Tibial artery (tissue), 4 donors: ENCODE results near the gene DNAH17.

Experiments used
- DNase-seq, 2 donors: peaks; one replicate each; pipeline ENCODE4 v3.0.0-alpha.2; 2019
- H3K27ac ChIP-seq, 2 donors: fragments of 200-600 bp; sonication (generic) in 1 of 2; 1 replicate in 1 of 2; 2 replicates in 1 of 2; pipeline ENCODE4 v1.5.1; 2018 to 2019; ENCODE audit warnings: mild to moderate bottlenecking in 1 of 2
- H3K27me3 ChIP-seq, 2 donors: fragments of 200-600 bp; sonication (generic) in 1 of 2; one replicate each; pipeline versions ENCODE4 v1.5.1 to v1.6.0; 2016 to 2019
- H3K36me3 ChIP-seq, 3 donors: fragments of 200-600 bp; sonication (generic) in 2 of 3; one replicate each; pipeline ENCODE4 v1.5.1; 2016 to 2019; ENCODE audit warnings: mild to moderate bottlenecking in 2 of 3
- H3K4me1 ChIP-seq, 4 donors: fragments of 200-600 bp; sonication (generic) in 2 of 4; 1 replicate in 3 of 4; 2 replicates in 1 of 4; pipeline ENCODE4 v1.5.1; 2016 to 2019
- H3K4me3 ChIP-seq, 2 donors: fragments of 200-600 bp; sonication (generic) in 1 of 2; 1 replicate in 1 of 2; 2 replicates in 1 of 2; pipeline ENCODE4 v1.5.1; 2018 to 2019; ENCODE audit warnings: mild to moderate bottlenecking in 2 of 2
- H3K9me3 ChIP-seq, 3 donors: fragments of 200-600 bp; sonication (generic) in 1 of 3; one replicate each; pipeline ENCODE4 v1.5.1; 2016 to 2019
- CTCF ChIP-seq, 2 experiments: fragments of 200-600 bp in 1 of 2; fragments of 450-650 bp in 1 of 2; IDR thresholded peaks; one replicate each; pipeline ENCODE4 v1.5.1; 2017 to 2019; ENCODE audit warnings: antibody characterized with exemption in 2 of 2, mild to moderate bottlenecking in 1 of 2, moderate library complexity in 1 of 2
- intact Hi-C: fragments of 100-400 bp; cut with DNase I; formaldehyde crosslinking; loops from one replicate; pipeline ENCODE4 v1.15.0; 2023; ENCODE audit warnings: low total_unique reads

The DNAH17 gene

GRCh38 chr17:78524870-78525510 lies 52.2 kb downstream of the DNAH17 start:
- Histone ChIP-seq H3K4me3 (no peak overlapping the region), H3K9me3 (no peaks in the 10 kb centered on the region), H3K36me3 (no peaks in the 10 kb centered on the region), H3K27me3 (no peaks in the 10 kb centered on the region), H3K27ac (no peak overlapping the region), H3K4me1 (no peaks in the 10 kb centered on the region)
- no peak for DNase-seq
- TF ChIP-seq CTCF (IDR thresholded peaks at IDR 0.05), result no peak
- intact Hi-C loops, result no loop called here

GRCh38 chr17:78523934-78524655 lies 53.1 kb downstream of the DNAH17 start:
- Histone ChIP-seq H3K9me3 (no peaks in the 10 kb centered on the region), H3K4me1 (no peaks in the 10 kb centered on the region), H3K27ac (no peak overlapping the region), H3K27me3 (no peaks in the 10 kb centered on the region), H3K36me3 (no peaks in the 10 kb centered on the region), H3K4me3 (no peak overlapping the region)
- intact Hi-C loops, result no loop called here
- no peak for DNase-seq
- TF ChIP-seq CTCF (IDR thresholded peaks at IDR 0.05), result no peak

GRCh38 chr17:78522031-78522809 lies 55.0 kb downstream of the DNAH17 start:
- no peak for TF ChIP-seq CTCF (IDR thresholded peaks at IDR 0.05)
- intact Hi-C loops, result no loop called here
- DNase-seq, result no peak
- H3K9me3 ChIP-seq, result no peaks in the 10 kb centered on the region
- H3K27me3 ChIP-seq, result no peaks in the 10 kb centered on the region
- H3K4me3 ChIP-seq, result no peak overlapping the region
- no peaks in the 10 kb centered on the region for H3K36me3 ChIP-seq
- no peak overlapping the region for H3K27ac ChIP-seq
- H3K4me1 ChIP-seq, result no peaks in the 10 kb centered on the region

GRCh38 chr17:78517421-78517820 lies 59.8 kb downstream of the DNAH17 start:
- intact Hi-C loops, result no loop called here
- Histone ChIP-seq H3K4me3 (no peak overlapping the region), H3K27me3 (no peaks in the 10 kb centered on the region), H3K4me1 (no peaks in the 10 kb centered on the region), H3K27ac (no peak overlapping the region), H3K9me3 (no peaks in the 10 kb centered on the region), H3K36me3 (no peaks in the 10 kb centered on the region)
- no peak for DNase-seq
- TF ChIP-seq CTCF (IDR thresholded peaks at IDR 0.05), result no peak

GRCh38 chr17:78515480-78515879 lies 61.7 kb downstream of the DNAH17 start:
- intact Hi-C loops, result no loop called here
- no peaks in the 10 kb centered on the region for H3K4me1 ChIP-seq

More at GRCh38 chr17:78515480-78515879, 61.7 kb downstream of the DNAH17 start:
- Histone ChIP-seq H3K27me3 (no peaks in the 10 kb centered on the region), H3K9me3 (no peaks in the 10 kb centered on the region), H3K36me3 (no peaks in the 10 kb centered on the region), H3K27ac (no peak overlapping the region), H3K4me3 (no peak overlapping the region)
- DNase-seq, result no peak
- TF ChIP-seq CTCF (IDR thresholded peaks at IDR 0.05), result no peak
